Spleen (tissue), 11 donors: ENCODE data around the gene OGDHL. TPM values are rescaled to one million over a fixed set of nuclear protein-coding genes. Genes with fewer than 3 reads are reported as not detected.

Experiments
- DNase-seq: peaks from one replicate; pipeline ENCODE4 v3.0.0-alpha.2; 2020
- H3K27ac ChIP-seq, 8 donors: fragments of 200-600 bp; sonication (generic) in 7 of 8; 1 replicate in 4 of 8; 2 replicates in 4 of 8; pipeline versions ENCODE4 v1.5.0 to v1.8.0; 2016 to 2021; ENCODE audit warnings: inconsistent platforms in 4 of 8, mild to moderate bottlenecking in 4 of 8, moderate library complexity in 1 of 8
- H3K27me3 ChIP-seq, 7 donors: fragments of 200-600 bp; sonication (generic) in 6 of 7; replicated peaks in 1 of 7; 1 replicate in 4 of 7; 2 replicates in 3 of 7; pipeline versions ENCODE4 v1.5.0 to v1.8.0; 2016 to 2021; ENCODE audit warnings: inconsistent platforms in 3 of 7, mild to moderate bottlenecking in 1 of 7
- H3K36me3 ChIP-seq, 6 donors: fragments of 200-600 bp; sonication (generic) in 5 of 6; 1 replicate in 4 of 6; 2 replicates in 2 of 6; pipeline versions ENCODE4 v1.5.0 to v1.8.0; 2016 to 2021; ENCODE audit warnings: inconsistent platforms in 2 of 6
- H3K4me1 ChIP-seq, 6 donors: fragments of 200-600 bp; sonication (generic) in 5 of 6; 1 replicate in 3 of 6; 2 replicates in 3 of 6; pipeline versions ENCODE4 v1.5.0 to v1.8.0; 2016 to 2021; ENCODE audit warnings: inconsistent platforms in 3 of 6
- H3K4me3 ChIP-seq, 8 donors: fragments of 200-600 bp; sonication (generic) in 7 of 8; 1 replicate in 4 of 8; 2 replicates in 4 of 8; pipeline versions ENCODE4 v1.5.0 to v1.8.0; 2016 to 2021; ENCODE audit warnings: inconsistent platforms in 4 of 8, mild to moderate bottlenecking in 4 of 8, moderate library complexity in 2 of 8
- H3K9me3 ChIP-seq, 8 donors: fragments of 200-600 bp; sonication (generic) in 7 of 8; 1 replicate in 4 of 8; 2 replicates in 4 of 8; pipeline versions ENCODE4 v1.5.0 to v1.8.0; 2016 to 2021; ENCODE audit warnings: inconsistent platforms in 4 of 8
- POLR2A ChIP-seq, 3 donors: fragments of 450-650 bp; IDR thresholded peaks; one replicate each; pipeline ENCODE4 v1.5.1; 2017; ENCODE audit warnings: antibody characterized with exemption in 3 of 3, mild to moderate bottlenecking in 1 of 3
- POLR2AphosphoS5 ChIP-seq, 3 donors: sonication (generic); formaldehyde crosslinking; IDR thresholded peaks; one replicate each; pipeline ENCODE4 v1.5.1; 2017; ENCODE audit warnings: antibody characterized with exemption in 3 of 3
- WGBS, 5 donors: extraction: QIAGEN DNeasy Blood & Tissue Kit in 3 of 5; methylation state at CpG; one replicate each; pipeline versions ENCODE4 v1.1.5 to v1.1.7; 2013 to 2018; 5-methylcytosine and 5-hydroxymethylcytosine counted together
- intact Hi-C: fragments of 100-400 bp; cut with DNase I; formaldehyde crosslinking; loops from one replicate; pipeline ENCODE4 v1.15.0; 2023; ENCODE audit warnings: low total_unique reads
- polyA plus RNA-seq, 3 donors: library from polyadenylated mRNA; stranded (reverse); fragments of 200-250 nt; gene quantifications; one replicate each; pipeline ENCODE4 v1.2.1, GENCODE V29; 2013
- total RNA-seq, 7 donors: library from RNA; depleted of rRNA in 3 of 7; stranded (reverse); fragments of >200 nt in 3 of 7; fragmentation: NEBNext Ultra II Directional in 4 of 7; extraction: Animal tissue kit (Norgen Biotek cat#: 25700) in 4 of 7; gene quantifications; one replicate each; pipeline versions ENCODE4 v1.1.0 to v1.2.1, GENCODE V29; 2016 to 2021
- TF ChIP-seq, protein P1 (sequence below), 11 experiments: fragments of 200-600 bp in 7 of 11; fragments of 450-650 bp in 4 of 11; sonication (generic) in 4 of 11; IDR thresholded peaks in 8 of 11; conservative IDR thresholded peaks in 3 of 11; 1 replicate in 7 of 11; 2 replicates in 4 of 11; pipeline versions ENCODE4 v1.4.0 to v1.8.0; 2016 to 2021; ENCODE audit warnings: antibody characterized with exemption in 11 of 11, inconsistent platforms in 4 of 11, mild to moderate bottlenecking in 1 of 11
- donor health status: healthy with polysubstance abuse.
- donor health status: DM: no; HTN: no; CAD: no; lungs with moderate emphysema.
- donor health status: DM: no; HTN: no; CAD: no.
- donor health status: Bipolar disorder and iron deficiency.
- donor health status: healthy.
- donor health status: DM: no; HTN: no; CAD: no.
- donor health status: DM: yes; HTN: yes; CAD: no.

Gene OGDHL
- total and polyA plus RNA-seq, 10 donors, result 0.09 to 1.6 (median 0.19) TPM; not detected in 2

DNA sequence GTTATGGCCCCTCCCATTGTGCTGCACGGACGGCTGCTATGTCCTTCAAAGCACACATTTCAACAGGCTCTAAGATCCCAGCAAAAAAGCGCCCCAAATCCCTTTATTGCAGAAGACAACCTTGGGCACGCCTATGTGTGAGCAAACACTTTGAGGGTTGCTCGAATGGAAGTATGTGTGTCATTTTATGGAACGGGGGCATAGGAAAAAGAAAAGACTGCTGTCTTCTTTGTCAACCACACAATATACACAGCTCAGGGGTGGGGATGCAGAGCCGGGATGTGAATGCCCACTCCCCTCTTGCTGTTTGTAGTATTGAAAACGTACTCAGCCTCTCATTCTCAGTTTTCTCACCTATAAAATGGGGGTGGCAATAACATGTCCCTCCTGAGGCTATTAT lies 50.6 kb downstream of the OGDHL start:
- intact Hi-C loops, result no loop called here
- Histone ChIP-seq H3K36me3 (no peaks in the 10 kb centered on the region), H3K4me3 (no peak overlapping the region), H3K27ac (no peak overlapping the region), H3K9me3 (peaks cover 0 to 10% (median 0%) of the 10 kb centered on the region in 8 donors), H3K27me3 (peaks cover 0 to 33% (median 0%) of the 10 kb centered on the region in 7 donors), H3K4me1 (no peaks in the 10 kb centered on the region)
- TF ChIP-seq, protein P1, sequence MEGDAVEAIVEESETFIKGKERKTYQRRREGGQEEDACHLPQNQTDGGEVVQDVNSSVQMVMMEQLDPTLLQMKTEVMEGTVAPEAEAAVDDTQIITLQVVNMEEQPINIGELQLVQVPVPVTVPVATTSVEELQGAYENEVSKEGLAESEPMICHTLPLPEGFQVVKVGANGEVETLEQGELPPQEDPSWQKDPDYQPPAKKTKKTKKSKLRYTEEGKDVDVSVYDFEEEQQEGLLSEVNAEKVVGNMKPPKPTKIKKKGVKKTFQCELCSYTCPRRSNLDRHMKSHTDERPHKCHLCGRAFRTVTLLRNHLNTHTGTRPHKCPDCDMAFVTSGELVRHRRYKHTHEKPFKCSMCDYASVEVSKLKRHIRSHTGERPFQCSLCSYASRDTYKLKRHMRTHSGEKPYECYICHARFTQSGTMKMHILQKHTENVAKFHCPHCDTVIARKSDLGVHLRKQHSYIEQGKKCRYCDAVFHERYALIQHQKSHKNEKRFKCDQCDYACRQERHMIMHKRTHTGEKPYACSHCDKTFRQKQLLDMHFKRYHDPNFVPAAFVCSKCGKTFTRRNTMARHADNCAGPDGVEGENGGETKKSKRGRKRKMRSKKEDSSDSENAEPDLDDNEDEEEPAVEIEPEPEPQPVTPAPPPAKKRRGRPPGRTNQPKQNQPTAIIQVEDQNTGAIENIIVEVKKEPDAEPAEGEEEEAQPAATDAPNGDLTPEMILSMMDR (IDR thresholded peaks at IDR 0.05 in 8 of 11, conservative IDR thresholded peaks at IDR 0.05 in 3 of 11), result no peak
- no peak for TF ChIP-seq POLR2AphosphoS5 (IDR thresholded peaks at IDR 0.05)
- TF ChIP-seq POLR2A (IDR thresholded peaks at IDR 0.05), result no peak
- DNase-seq, result no peak
- 59 to 77% (median 62%) methylated on average over 8 of the region's 8 CpGs for WGBS, 5 donors

DNA sequence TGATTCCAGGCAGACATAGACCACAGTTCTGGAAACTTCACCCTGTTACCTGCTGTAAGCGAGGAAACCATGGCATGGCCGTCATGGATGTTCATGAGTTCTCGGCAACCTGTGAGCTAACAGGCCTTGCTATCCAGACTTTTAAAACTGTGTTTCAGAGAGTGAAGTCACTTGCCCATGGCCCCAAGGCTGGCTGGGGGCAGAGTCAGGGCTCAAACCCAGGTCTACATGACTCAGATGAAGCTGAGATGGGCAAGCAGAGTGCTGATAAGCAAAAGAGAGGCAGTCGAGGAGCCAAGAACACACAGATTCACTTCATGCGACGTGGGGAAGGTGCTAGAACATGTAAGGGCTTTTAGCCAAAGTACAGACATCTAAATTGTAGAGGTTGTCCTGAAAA lies 51.2 kb downstream of the OGDHL start:
- DNase-seq, result no peak
- Histone ChIP-seq H3K4me3 (no peak overlapping the region), H3K27ac (no peak overlapping the region), H3K4me1 (no peaks in the 10 kb centered on the region), H3K27me3 (peaks cover 0 to 33% (median 0%) of the 10 kb centered on the region in 7 donors), H3K36me3 (no peaks in the 10 kb centered on the region), H3K9me3 (peaks cover 0 to 13% (median 0%) of the 10 kb centered on the region in 8 donors)
- intact Hi-C loops, result no loop called here
- 78 to 86% (median 80%) methylated on average over 6 of the region's 6 CpGs for WGBS, 5 donors
- TF ChIP-seq POLR2AphosphoS5 (IDR thresholded peaks at IDR 0.05), result no peak
- TF ChIP-seq, protein P1 (IDR thresholded peaks at IDR 0.05 in 8 of 11, conservative IDR thresholded peaks at IDR 0.05 in 3 of 11), result no peak
- TF ChIP-seq POLR2A (IDR thresholded peaks at IDR 0.05), result no peak

DNA sequence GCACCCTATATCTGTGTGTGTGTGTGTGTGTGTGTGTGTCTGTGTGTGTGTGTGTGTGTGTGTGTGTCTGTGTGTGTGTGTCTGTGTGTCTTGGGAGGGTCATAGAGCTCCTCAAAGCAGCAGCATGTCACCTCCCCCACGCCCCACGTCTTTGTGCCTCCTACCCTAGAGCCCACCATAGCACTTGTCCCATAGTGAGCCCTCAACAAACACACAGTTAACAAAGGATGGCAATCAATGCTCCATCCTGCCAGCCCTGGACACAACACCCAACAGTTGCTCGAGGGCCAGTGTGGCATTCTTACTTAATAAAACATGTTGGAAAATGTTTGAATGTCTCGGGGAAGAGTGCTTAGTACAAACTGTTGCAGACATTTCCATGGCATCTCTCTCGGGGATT lies 52.2 kb downstream of the OGDHL start:
- H3K9me3 ChIP-seq, result peaks cover 0 to 19% (median 2%) of the 10 kb centered on the region in 8 donors
- TF ChIP-seq, protein P1 (IDR thresholded peaks at IDR 0.05 in 8 of 11, conservative IDR thresholded peaks at IDR 0.05 in 3 of 11), result no peak
- TF ChIP-seq POLR2A (IDR thresholded peaks at IDR 0.05) (no peak), POLR2AphosphoS5 (IDR thresholded peaks at IDR 0.05) (no peak)
- no peaks in the 10 kb centered on the region for H3K36me3 ChIP-seq
- no peak overlapping the region for H3K27ac ChIP-seq
- no peak overlapping the region for H3K4me3 ChIP-seq
- 59 to 79% (median 62%) methylated on average over 5 of the region's 5 CpGs for WGBS, 5 donors
- peaks cover 0 to 33% (median 0%) of the 10 kb centered on the region in 7 donors for H3K27me3 ChIP-seq
- H3K4me1 ChIP-seq, result no peaks in the 10 kb centered on the region
- no peak for DNase-seq
- intact Hi-C loops, result no loop called here

DNA sequence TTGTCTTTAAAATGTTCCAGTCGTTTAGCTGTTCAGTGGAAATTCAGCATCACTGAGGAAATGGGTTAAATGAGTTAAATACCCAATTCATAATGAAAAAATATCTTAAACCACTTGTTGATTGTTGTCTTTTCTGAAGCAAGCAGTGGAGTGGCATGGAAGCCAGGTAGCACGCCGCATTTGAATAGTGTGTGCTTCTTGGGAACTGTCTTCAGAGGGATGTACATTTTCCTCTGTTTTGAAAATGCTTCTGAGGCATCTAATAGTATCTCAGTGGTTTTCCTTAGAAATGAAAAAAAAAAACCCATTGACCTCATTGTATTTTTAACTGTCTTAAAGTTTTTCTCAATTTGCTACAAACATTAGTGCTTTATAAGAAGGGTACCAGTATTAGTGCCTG lies 54.5 kb downstream of the OGDHL start:
- Histone ChIP-seq H3K36me3 (no peaks in the 10 kb centered on the region), H3K9me3 (peaks cover 0 to 15% (median 2%) of the 10 kb centered on the region in 8 donors), H3K27ac (no peak overlapping the region), H3K4me3 (no peak overlapping the region), H3K27me3 (peaks cover 0 to 31% (median 0%) of the 10 kb centered on the region in 7 donors), H3K4me1 (no peaks in the 10 kb centered on the region)
- TF ChIP-seq POLR2AphosphoS5 (IDR thresholded peaks at IDR 0.05), result no peak
- TF ChIP-seq POLR2A (IDR thresholded peaks at IDR 0.05), result no peak
- TF ChIP-seq, protein P1 (IDR thresholded peaks at IDR 0.05 in 8 of 11, conservative IDR thresholded peaks at IDR 0.05 in 3 of 11), result no peak
- no peak for DNase-seq
- WGBS, 5 donors, result 67 to 80% (median 77%) methylated on average over 3 of the region's 3 CpGs
- intact Hi-C loops, result no loop called here
